ENCODE data around the gene CD3G.
"Not testable (repeated sequence)": the region's sequence is repeated elsewhere in the genome, so short reads cannot be mapped to it uniquely, and the experiment has no call there.

Gene CD3G

GRCh38 chr11:118343981-118344515 is at the start of gene CD3G:
Gene CD3G (plus strand): TSS chr11:118344344. CDS start chr11:118344424, 80 bp downstream.
- DNase-seq (ENCODE audit: low read depth, low spot score), result no peak

- DNase-seq (ENCODE audit: low read depth, low spot score), result no peak
Observed at GRCh38 chr11:118295199-118295598, 48.9 kb upstream of the CD3G start.

- no peak for DNase-seq (ENCODE audit: low read depth, low spot score)
Observed at GRCh38 chr11:118295815-118296454, 48.2 kb upstream of the CD3G start.

- no peak for DNase-seq (ENCODE audit: low read depth, low spot score)
Observed at GRCh38 chr11:118301600-118302195, 42.4 kb upstream of the CD3G start.

GRCh38 chr11:118304227-118304567 is 39.9 kb upstream of the CD3G start:
- DNase-seq (ENCODE audit: low read depth, low spot score), result no peak

GRCh38 chr11:118304568-118305248 is 39.4 kb upstream of the CD3G start, which contains the start of gene CD3E:
Gene CD3E (plus strand): TSS chr11:118304730. CDS start chr11:118304953, 223 bp downstream.
- no peak for DNase-seq (ENCODE audit: low read depth, low spot score)

GRCh38 chr11:118305726-118306125 is 38.4 kb upstream of the CD3G start:
- DNase-seq (ENCODE audit: low read depth, low spot score), result no peak

- no peak for DNase-seq (ENCODE audit: low read depth, low spot score)
Observed at GRCh38 chr11:118306556-118306955, 37.6 kb upstream of the CD3G start.

- DNase-seq (ENCODE audit: low read depth, low spot score), result not testable (repeated sequence)
Observed at GRCh38 chr11:118308995-118309528, 35.1 kb upstream of the CD3G start.

- no peak for DNase-seq (ENCODE audit: low read depth, low spot score)
Observed at GRCh38 chr11:118310271-118310670, 33.9 kb upstream of the CD3G start.

GRCh38 chr11:118310781-118311485 is 33.2 kb upstream of the CD3G start:
- DNase-seq (ENCODE audit: low read depth, low spot score), result no peak

- no peak for DNase-seq (ENCODE audit: low read depth, low spot score)
Observed at GRCh38 chr11:118311518-118311917, 32.6 kb upstream of the CD3G start.

GRCh38 chr11:118312328-118312727 is 31.8 kb upstream of the CD3G start:
- DNase-seq (ENCODE audit: low read depth, low spot score), result no peak

- DNase-seq (ENCODE audit: low read depth, low spot score), result no peak
Observed at GRCh38 chr11:118313242-118313641, 30.9 kb upstream of the CD3G start.

- no peak for DNase-seq (ENCODE audit: low read depth, low spot score)
Observed at GRCh38 chr11:118314988-118315411, 29.1 kb upstream of the CD3G start.

- DNase-seq (ENCODE audit: low read depth, low spot score), result no peak
Observed at GRCh38 chr11:118318124-118318523, 26.0 kb upstream of the CD3G start.

- no peak for DNase-seq (ENCODE audit: low read depth, low spot score)
Observed at GRCh38 chr11:118318581-118319336, 25.4 kb upstream of the CD3G start.

- no peak for DNase-seq (ENCODE audit: low read depth, low spot score)
Observed at GRCh38 chr11:118319337-118319707, 24.8 kb upstream of the CD3G start.

- DNase-seq (ENCODE audit: low read depth, low spot score), result no peak
Observed at GRCh38 chr11:118320515-118320914, 23.6 kb upstream of the CD3G start.

GRCh38 chr11:118321386-118322082 is 22.6 kb upstream of the CD3G start:
- DNase-seq (ENCODE audit: low read depth, low spot score), result no peak
